Raji (cell line): ENCODE data around the gene ADARB2.

Experiments
- POLR2A ChIP-seq: IDR thresholded peaks from 2 replicates; pipeline ENCODE4 v1.6.1; 2011; ENCODE audit warnings: low read depth, low read length, control low read depth; ENCODE audit not compliant: insufficient read depth

ADARB2 gene

GRCh38 chr10:1291178-1292090 lies 445.9 kb downstream of the ADARB2 start:
- TF ChIP-seq POLR2A, result no peak

- no peak for TF ChIP-seq POLR2A
Observed at GRCh38 chr10:1290071-1290471, 447.3 kb downstream of the ADARB2 start.

DNA sequence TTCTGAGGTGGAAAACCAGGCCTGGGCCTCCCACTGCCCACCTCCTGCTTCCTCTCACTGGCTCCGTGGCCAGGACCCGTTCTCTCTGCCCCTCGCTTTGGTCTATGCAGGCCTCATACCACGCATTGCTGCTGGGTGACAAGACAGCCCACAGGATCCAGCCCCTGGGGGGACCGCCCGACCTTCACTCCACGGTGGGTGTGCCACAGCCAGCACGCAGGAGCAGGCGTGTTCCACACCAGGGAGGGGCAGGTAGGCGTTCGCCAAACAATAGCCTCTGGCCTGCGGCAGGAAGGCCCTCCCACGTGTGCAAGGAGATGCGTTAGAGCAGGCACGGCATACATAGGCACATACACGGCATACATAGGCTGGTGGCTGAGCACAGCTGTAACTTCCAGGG lies 447.7 kb downstream of the ADARB2 start:
- no peak for TF ChIP-seq POLR2A

DNA sequence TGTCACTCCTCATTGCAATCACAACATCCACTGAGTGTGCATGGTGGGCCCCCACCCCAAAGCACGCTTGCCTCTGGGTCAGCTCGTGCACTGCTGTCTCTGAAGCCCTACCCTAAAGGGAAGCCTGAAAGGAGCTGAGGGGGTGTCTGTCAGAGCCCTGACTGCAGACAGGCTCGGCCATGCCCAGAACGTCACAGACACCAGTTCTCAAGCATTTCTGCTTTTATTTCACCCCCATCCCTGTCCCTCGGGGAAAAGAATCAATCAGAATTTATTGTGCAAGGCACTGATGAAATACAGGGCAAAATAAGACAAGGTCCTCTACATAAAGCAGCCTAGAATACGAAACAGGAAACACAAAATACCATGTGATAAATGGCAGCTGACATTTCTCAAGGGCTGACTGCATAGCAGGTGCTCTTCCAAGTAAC lies 449.3 kb downstream of the ADARB2 start:
- no peak for TF ChIP-seq POLR2A

DNA sequence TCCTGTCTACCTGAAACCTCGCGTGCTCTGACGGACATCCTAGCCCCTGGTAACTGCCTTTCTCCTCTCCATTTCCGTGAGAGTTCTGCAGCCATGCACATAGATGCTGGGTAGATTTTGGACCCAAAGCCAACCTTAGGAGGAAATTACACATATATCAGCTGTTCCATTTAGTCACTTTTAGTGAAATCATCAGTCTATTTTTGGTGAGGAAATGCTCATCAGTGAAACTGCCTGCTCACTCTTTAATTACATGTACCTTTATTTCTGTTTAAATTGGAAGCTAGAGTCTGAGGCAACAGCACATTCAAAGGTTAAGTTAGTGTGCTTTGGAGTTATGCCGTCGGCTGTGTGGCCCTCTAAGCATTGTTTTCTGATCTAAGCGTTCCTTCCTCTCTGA lies 449.8 kb downstream of the ADARB2 start:
- TF ChIP-seq POLR2A, result no peak

DNA sequence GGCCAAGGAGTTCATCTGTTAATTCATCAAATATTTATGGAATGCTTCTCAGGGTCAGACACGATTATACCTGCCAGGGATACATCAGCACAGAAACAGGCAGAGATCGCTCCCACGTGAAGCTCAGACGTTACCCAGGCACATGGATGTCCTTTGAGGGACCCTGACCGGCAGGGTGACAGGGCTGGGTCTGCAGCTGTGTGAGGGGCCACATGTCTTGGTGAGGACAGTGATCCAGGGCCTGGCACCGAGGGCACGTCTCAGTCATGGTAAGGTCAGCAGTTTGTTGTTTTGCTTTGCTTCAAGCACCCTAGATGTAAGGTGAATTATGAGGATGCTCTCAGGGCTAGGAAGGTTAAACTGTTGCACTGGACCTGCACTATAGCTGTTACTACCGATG lies 453.2 kb downstream of the ADARB2 start:
- TF ChIP-seq POLR2A, result no peak

GRCh38 chr10:1281405-1281782 lies 455.9 kb downstream of the ADARB2 start:
- no peak for TF ChIP-seq POLR2A

- no peak for TF ChIP-seq POLR2A
Observed at GRCh38 chr10:1280466-1281404, 456.6 kb downstream of the ADARB2 start.

DNA sequence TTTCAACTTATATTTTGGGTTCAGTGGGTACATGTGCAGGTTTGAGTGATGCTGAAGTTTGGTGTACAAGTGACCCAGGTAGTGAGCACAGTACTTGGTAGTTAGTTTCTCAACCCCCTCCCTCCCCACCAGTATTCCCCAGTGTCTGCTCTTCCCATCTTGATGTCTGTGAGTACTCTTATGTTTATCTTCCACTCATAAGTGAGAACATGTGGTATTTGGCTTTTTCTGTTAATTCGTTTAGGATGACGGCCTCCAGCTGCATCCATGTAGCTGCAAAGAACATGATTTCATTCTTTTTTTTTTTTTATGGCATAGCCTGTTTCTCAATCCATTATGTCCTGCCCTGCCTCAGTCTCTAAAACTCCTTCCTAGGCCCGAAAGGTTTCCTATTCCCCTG lies 459.0 kb downstream of the ADARB2 start:
- TF ChIP-seq POLR2A, result no peak

GRCh38 chr10:1274701-1275544 lies 462.4 kb downstream of the ADARB2 start:
- TF ChIP-seq POLR2A, result no peak

GRCh38 chr10:1274111-1274661 lies 463.1 kb downstream of the ADARB2 start:
- TF ChIP-seq POLR2A, result no peak

- no peak for TF ChIP-seq POLR2A
Observed at GRCh38 chr10:1273372-1274105, 463.8 kb downstream of the ADARB2 start.

GRCh38 chr10:1272777-1273161 lies 464.6 kb downstream of the ADARB2 start:
- no peak for TF ChIP-seq POLR2A
